HepG2 (cell line): Measurements from ENCODE around the gene SLC4A5. TPM values are rescaled to one million over a fixed set of nuclear protein-coding genes. Genes with fewer than 3 reads are reported as not detected.

ENCODE experiments used
- FOXC1 ChIP-seq: sonication (generic); formaldehyde crosslinking; IDR thresholded peaks from 2 replicates; pipeline ENCODE4 v1.8.0; 2022; ENCODE audit warnings: mild to moderate bottlenecking, missing genetic modification reagents, borderline replicate concordance
- GATA4 ChIP-seq: sonication (generic); IDR thresholded peaks from 2 replicates; pipeline ENCODE4 v1.6.1; 2016; ENCODE audit warnings: antibody characterized with exemption, low read depth, borderline replicate concordance
- GATAD1 ChIP-seq: IDR thresholded peaks from 2 replicates; pipeline ENCODE4 v1.6.1; 2016; ENCODE audit warnings: missing genetic modification reagents, missing compliant biosample characterization
- IKZF4 ChIP-seq: sonication (generic); formaldehyde crosslinking; IDR thresholded peaks from 2 replicates; pipeline ENCODE4 v1.5.1; 2020; ENCODE audit warnings: borderline replicate concordance, mild to moderate bottlenecking, low read depth, missing genetic modification reagents; ENCODE audit errors: not compliant biosample characterization
- NR2F1 ChIP-seq, 2 experiments: fragments of 450-650 bp in 1 of 2; formaldehyde crosslinking in 1 of 2; IDR thresholded peaks; 2 replicates each; pipeline versions ENCODE4 v1.5.0 to v1.6.1; 2016 to 2020; ENCODE audit warnings: mild to moderate bottlenecking in 1 of 2, missing compliant biosample characterization in 1 of 2, missing genetic modification reagents in 1 of 2, moderate library complexity in 1 of 2
- NR3C1 ChIP-seq: sonication (generic); formaldehyde crosslinking; IDR thresholded peaks from 2 replicates; pipeline ENCODE4 v1.4.0; 2020; ENCODE audit warnings: missing genetic modification reagents
- PAWR ChIP-seq: sonication (generic); formaldehyde crosslinking; IDR thresholded peaks from 2 replicates; pipeline ENCODE4 v1.4.0; 2020; ENCODE audit warnings: missing genetic modification reagents, mild to moderate bottlenecking, borderline replicate concordance
- PHF8 ChIP-seq: sonication (generic); formaldehyde crosslinking; IDR thresholded peaks from 2 replicates; pipeline ENCODE4 v1.5.0; 2020; ENCODE audit warnings: missing genetic modification reagents
- RAD51 ChIP-seq: fragments of 450-650 bp; IDR thresholded peaks from 2 replicates; pipeline ENCODE4 v1.6.1; 2016; ENCODE audit warnings: borderline replicate concordance
- SAP130 ChIP-seq: IDR thresholded peaks from 2 replicates; pipeline ENCODE4 v1.6.1; 2016; ENCODE audit warnings: low read depth
- SCMH1 ChIP-seq: sonication (generic); formaldehyde crosslinking; IDR thresholded peaks from 2 replicates; pipeline ENCODE4 v1.9.0; 2021; ENCODE audit warnings: missing genetic modification reagents, mild to moderate bottlenecking, borderline replicate concordance
- SOX13 ChIP-seq, 3 experiments: fragments of 450-650 bp in 1 of 3; sonication (generic) in 1 of 3; formaldehyde crosslinking in 1 of 3; IDR thresholded peaks in 2 of 3; conservative IDR thresholded peaks in 1 of 3; 2 replicates each; pipeline versions ENCODE4 v1.5.0 to v1.6.1; 2016 to 2020; ENCODE audit warnings: antibody characterized with exemption in 1 of 3, mild to moderate bottlenecking in 1 of 3, missing compliant biosample characterization in 1 of 3, missing genetic modification reagents in 1 of 3, moderate library complexity in 1 of 3
- TOPORS ChIP-seq: sonication (generic); formaldehyde crosslinking; IDR thresholded peaks from 2 replicates; pipeline ENCODE4 v1.8.0; 2023; ENCODE audit warnings: mild to moderate bottlenecking, missing genetic modification reagents
- ZFP82 ChIP-seq: sonication (generic); formaldehyde crosslinking; IDR thresholded peaks from 2 replicates; pipeline ENCODE4 v1.5.1; 2020; ENCODE audit warnings: mild to moderate bottlenecking, missing genetic modification reagents, borderline replicate concordance
- ZNF329 ChIP-seq: sonication (generic); formaldehyde crosslinking; IDR thresholded peaks from 2 replicates; pipeline ENCODE4 v1.9.0; 2021; ENCODE audit warnings: low read depth, mild to moderate bottlenecking, missing genetic modification reagents
- ZNF441 ChIP-seq: sonication (generic); formaldehyde crosslinking; IDR thresholded peaks from 2 replicates; pipeline ENCODE4 v1.7.0; 2021; ENCODE audit warnings: missing genetic modification reagents, borderline replicate concordance
- ZNF451 ChIP-seq: sonication (generic); formaldehyde crosslinking; IDR thresholded peaks from 2 replicates; pipeline ENCODE4 v1.5.0; 2020; ENCODE audit warnings: mild to moderate bottlenecking, missing genetic modification reagents
- ZNF468 ChIP-seq: sonication (generic); formaldehyde crosslinking; IDR thresholded peaks from 2 replicates; pipeline ENCODE4 v1.8.0; 2022; ENCODE audit warnings: mild to moderate bottlenecking, moderate library complexity, missing genetic modification reagents
- polyA plus RNA-seq, 8 experiments: library from polyadenylated mRNA; depleted of rRNA in 3 of 8; stranded (reverse) in 7 of 8; unstranded in 1 of 8; fragments of >200 nt; fragmentation: Illumina TruSeq in 4 of 8; extraction: Trizol in 4 of 8; gene quantifications; 2 replicates each; pipeline versions ENCODE4 v1.2.1 to v1.2.3, GENCODE V29; 2011 to 2016; ENCODE audit warnings: low read depth in 4 of 8, missing spikeins in 1 of 8, mixed read lengths in 1 of 8; ENCODE audit not compliant: insufficient read depth in 1 of 8
- total RNA-seq, 5 experiments: library from RNA; depleted of rRNA; stranded (reverse); fragments of >200 nt; fragmentation: Illumina TruSeq; extraction: Trizol; gene quantifications; 2 replicates each; pipeline ENCODE4 v1.2.3, GENCODE V29; 2016; ENCODE audit warnings: low read depth in 1 of 5
- TF ChIP-seq, protein P1 (sequence below): sonication (generic); formaldehyde crosslinking; IDR thresholded peaks from 2 replicates; pipeline ENCODE4 v1.5.0; 2020; ENCODE audit warnings: mild to moderate bottlenecking, missing genetic modification reagents, borderline replicate concordance
- TF ChIP-seq, protein P2 (sequence below): sonication (generic); formaldehyde crosslinking; IDR thresholded peaks from 2 replicates; pipeline ENCODE4 v1.4.0; 2020; ENCODE audit warnings: missing genetic modification reagents, mild to moderate bottlenecking, borderline replicate concordance
- TF ChIP-seq, protein P3 (sequence below): sonication (generic); formaldehyde crosslinking; IDR thresholded peaks from 2 replicates; pipeline ENCODE4 v1.8.0; 2022; ENCODE audit warnings: missing genetic modification reagents, mild to moderate bottlenecking, inconsistent platforms, borderline replicate concordance
- TF ChIP-seq, protein P4 (sequence below): sonication (generic); formaldehyde crosslinking; IDR thresholded peaks from 2 replicates; pipeline ENCODE4 v1.4.0; 2020; ENCODE audit warnings: low read depth, mild to moderate bottlenecking, missing genetic modification reagents

The SLC4A5 gene
- total and polyA plus RNA-seq, 2 of the 13 experiments (the other 11 are each of a cell fraction or from before 2014, with no cell fraction given) = 0.50 TPM; not detected in 1

DNA sequence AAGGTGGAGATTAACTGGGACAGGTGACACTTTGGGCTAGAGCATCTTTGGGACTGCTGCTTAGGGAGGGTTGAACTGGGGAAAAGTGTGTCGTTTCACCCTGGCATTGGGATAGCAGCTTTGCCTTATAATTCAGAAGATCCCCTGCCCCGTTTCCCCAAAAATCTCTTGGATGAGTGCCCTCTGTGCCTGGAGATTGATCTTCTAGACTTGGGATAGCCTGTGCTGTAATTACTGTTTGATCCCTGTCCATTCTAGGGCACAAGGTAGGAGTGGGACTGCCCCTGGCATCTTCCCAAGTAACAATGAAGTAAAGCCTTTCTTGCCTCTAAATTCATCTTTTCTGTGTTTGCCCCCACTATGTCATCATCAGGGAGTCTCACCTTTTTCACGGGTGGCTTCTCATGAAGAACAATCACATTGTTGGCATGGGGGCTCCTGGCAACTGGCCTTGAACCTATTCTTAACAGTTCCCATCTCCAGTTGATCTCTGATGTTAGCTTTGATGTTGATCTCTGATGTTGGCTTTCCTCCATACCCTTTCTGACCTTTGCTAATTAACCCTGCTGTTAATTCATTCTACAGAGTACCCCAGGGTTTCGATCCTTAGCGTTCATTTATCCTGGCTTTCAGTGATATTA, 123.2 kb downstream of the SLC4A5 start (continued):
- no peak for TF ChIP-seq ZFP82 (CRISPR knock-in tag)
- no peak for TF ChIP-seq SCMH1
- TF ChIP-seq, protein P1, sequence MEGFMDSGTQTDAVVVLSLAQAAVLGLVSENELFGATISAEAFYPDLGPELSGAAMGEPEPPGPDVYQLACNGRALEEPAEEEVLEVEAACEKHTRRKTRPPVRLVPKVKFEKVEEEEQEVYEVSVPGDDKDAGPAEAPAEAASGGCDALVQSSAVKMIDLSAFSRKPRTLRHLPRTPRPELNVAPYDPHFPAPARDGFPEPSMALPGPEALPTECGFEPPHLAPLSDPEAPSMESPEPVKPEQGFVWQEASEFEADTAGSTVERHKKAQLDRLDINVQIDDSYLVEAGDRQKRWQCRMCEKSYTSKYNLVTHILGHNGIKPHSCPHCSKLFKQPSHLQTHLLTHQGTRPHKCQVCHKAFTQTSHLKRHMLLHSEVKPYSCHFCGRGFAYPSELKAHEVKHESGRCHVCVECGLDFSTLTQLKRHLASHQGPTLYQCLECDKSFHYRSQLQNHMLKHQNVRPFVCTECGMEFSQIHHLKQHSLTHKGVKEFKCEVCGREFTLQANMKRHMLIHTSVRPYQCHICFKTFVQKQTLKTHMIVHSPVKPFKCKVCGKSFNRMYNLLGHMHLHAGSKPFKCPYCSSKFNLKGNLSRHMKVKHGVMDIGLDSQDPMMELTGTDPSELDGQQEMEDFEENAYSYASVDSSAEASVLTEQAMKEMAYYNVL (CRISPR knock-in tag) = no peak
- TF ChIP-seq NR3C1 (CRISPR knock-in tag) = no peak
- TF ChIP-seq PAWR (CRISPR knock-in tag) = no peak
- no peak for TF ChIP-seq GATA4
- no peak for TF ChIP-seq IKZF4 (CRISPR knock-in tag)
- TF ChIP-seq PHF8 (CRISPR knock-in tag) = no peak
- TF ChIP-seq ZNF468 (CRISPR knock-in tag) = no peak
- no peak for TF ChIP-seq SAP130
- TF ChIP-seq ZNF451 (CRISPR knock-in tag) = no peak
- TF ChIP-seq SOX13 (IDR thresholded peaks at IDR 0.05) = no peak
- TF ChIP-seq SOX13 (CRISPR knock-in tag; conservative IDR thresholded peaks at IDR 0.05 in 1 of 2, IDR thresholded peaks at IDR 0.05 in 1 of 2) = peak in 1 of 2 experiments; percentile 65; a peak in 2 of 4 replicates
- TF ChIP-seq, protein P2, sequence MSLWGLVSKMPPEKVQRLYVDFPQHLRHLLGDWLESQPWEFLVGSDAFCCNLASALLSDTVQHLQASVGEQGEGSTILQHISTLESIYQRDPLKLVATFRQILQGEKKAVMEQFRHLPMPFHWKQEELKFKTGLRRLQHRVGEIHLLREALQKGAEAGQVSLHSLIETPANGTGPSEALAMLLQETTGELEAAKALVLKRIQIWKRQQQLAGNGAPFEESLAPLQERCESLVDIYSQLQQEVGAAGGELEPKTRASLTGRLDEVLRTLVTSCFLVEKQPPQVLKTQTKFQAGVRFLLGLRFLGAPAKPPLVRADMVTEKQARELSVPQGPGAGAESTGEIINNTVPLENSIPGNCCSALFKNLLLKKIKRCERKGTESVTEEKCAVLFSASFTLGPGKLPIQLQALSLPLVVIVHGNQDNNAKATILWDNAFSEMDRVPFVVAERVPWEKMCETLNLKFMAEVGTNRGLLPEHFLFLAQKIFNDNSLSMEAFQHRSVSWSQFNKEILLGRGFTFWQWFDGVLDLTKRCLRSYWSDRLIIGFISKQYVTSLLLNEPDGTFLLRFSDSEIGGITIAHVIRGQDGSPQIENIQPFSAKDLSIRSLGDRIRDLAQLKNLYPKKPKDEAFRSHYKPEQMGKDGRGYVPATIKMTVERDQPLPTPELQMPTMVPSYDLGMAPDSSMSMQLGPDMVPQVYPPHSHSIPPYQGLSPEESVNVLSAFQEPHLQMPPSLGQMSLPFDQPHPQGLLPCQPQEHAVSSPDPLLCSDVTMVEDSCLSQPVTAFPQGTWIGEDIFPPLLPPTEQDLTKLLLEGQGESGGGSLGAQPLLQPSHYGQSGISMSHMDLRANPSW (CRISPR knock-in tag) = no peak
- TF ChIP-seq TOPORS = no peak
- TF ChIP-seq, protein P3, sequence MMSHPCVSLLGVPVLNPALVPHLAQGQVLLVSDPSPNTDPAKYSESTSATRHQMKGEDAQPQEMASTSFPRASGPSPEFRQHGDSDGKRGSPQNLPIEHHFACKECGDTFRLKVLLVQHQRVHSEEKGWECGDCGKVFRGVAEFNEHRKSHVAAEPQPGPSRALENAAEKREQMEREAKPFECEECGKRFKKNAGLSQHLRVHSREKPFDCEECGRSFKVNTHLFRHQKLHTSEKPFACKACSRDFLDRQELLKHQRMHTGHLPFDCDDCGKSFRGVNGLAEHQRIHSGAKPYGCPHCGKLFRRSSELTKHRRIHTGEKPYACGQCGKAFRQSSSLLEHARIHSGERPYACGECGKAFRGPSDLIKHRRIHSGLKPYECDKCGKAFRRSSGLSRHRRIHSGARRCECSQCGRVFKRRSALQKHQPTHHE (CRISPR knock-in tag) = no peak
- TF ChIP-seq, protein P4, sequence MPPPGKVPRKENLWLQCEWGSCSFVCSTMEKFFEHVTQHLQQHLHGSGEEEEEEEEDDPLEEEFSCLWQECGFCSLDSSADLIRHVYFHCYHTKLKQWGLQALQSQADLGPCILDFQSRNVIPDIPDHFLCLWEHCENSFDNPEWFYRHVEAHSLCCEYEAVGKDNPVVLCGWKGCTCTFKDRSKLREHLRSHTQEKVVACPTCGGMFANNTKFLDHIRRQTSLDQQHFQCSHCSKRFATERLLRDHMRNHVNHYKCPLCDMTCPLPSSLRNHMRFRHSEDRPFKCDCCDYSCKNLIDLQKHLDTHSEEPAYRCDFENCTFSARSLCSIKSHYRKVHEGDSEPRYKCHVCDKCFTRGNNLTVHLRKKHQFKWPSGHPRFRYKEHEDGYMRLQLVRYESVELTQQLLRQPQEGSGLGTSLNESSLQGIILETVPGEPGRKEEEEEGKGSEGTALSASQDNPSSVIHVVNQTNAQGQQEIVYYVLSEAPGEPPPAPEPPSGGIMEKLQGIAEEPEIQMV (CRISPR knock-in tag) = no peak
- no peak for TF ChIP-seq RAD51
- TF ChIP-seq FOXC1 (CRISPR knock-in tag) = no peak
- no peak for TF ChIP-seq ZNF441 (CRISPR knock-in tag)
- TF ChIP-seq GATAD1 (CRISPR knock-in tag) = no peak
- no peak for TF ChIP-seq ZNF329 (CRISPR knock-in tag)
- peak in 1 of 2 experiments; percentile 50; a peak in 1 of 4 replicates for TF ChIP-seq NR2F1 (CRISPR knock-in tag; IDR thresholded peaks at IDR 0.05)
